Transverse colon (tissue), 4 donors: ENCODE data around the gene GINS1. TPM values are rescaled to one million over a fixed set of nuclear protein-coding genes. Genes with fewer than 3 reads are reported as not detected.

Source experiments
- DNase-seq: peaks from one replicate; pipeline ENCODE4 v3.0.0-alpha.2; 2019
- H3K27ac ChIP-seq, 4 donors: fragments of 200-600 bp; sonication (generic); 2 replicates each; pipeline ENCODE4 v1.5.1; 2016 to 2018; ENCODE audit warnings: inconsistent platforms in 4 of 4
- H3K27me3 ChIP-seq: fragments of 200-600 bp; sonication (generic); 2 replicates; pipeline ENCODE4 v1.5.1; 2017; ENCODE audit warnings: inconsistent platforms
- H3K36me3 ChIP-seq, 4 donors: fragments of 200-600 bp; sonication (generic); 2 replicates each; pipeline ENCODE4 v1.5.1; 2017 to 2019; ENCODE audit warnings: inconsistent platforms in 4 of 4
- H3K4me1 ChIP-seq, 4 donors: fragments of 200-600 bp; sonication (generic); 2 replicates each; pipeline ENCODE4 v1.5.1; 2017 to 2020; ENCODE audit warnings: inconsistent platforms in 4 of 4
- H3K4me3 ChIP-seq, 4 donors: fragments of 200-600 bp; sonication (generic); 1 replicate in 1 of 4; 2 replicates in 3 of 4; pipeline versions ENCODE4 v1.5.1 to v1.6.1; 2017 to 2019; ENCODE audit warnings: inconsistent platforms in 4 of 4
- H3K9me3 ChIP-seq, 2 donors: fragments of 200-600 bp; sonication (generic); 2 replicates each; pipeline ENCODE4 v1.5.1; 2017 to 2019; ENCODE audit warnings: inconsistent platforms in 2 of 2
- CTCF ChIP-seq, 5 experiments: fragments of 200-600 bp in 3 of 5; fragments of 450-650 bp in 2 of 5; sonication (generic) in 3 of 5; IDR thresholded peaks; 1 replicate in 2 of 5; 2 replicates in 3 of 5; pipeline ENCODE4 v1.5.1; 2016 to 2017; ENCODE audit warnings: antibody characterized with exemption in 5 of 5, inconsistent platforms in 3 of 5, mild to moderate bottlenecking in 2 of 5, moderate library complexity in 1 of 5
- EP300 ChIP-seq: sonication (generic); formaldehyde crosslinking; IDR thresholded peaks from one replicate; pipeline ENCODE4 v1.6.1; 2017; ENCODE audit warnings: antibody characterized with exemption, low read depth
- POLR2A ChIP-seq: fragments of 450-650 bp; IDR thresholded peaks from one replicate; pipeline ENCODE4 v1.6.1; 2016; ENCODE audit warnings: antibody characterized with exemption, mild to moderate bottlenecking, moderate library complexity
- POLR2AphosphoS5 ChIP-seq, 3 donors: sonication (generic); formaldehyde crosslinking; IDR thresholded peaks; one replicate each; pipeline ENCODE4 v1.6.1; 2016; ENCODE audit warnings: antibody characterized with exemption in 3 of 3
- WGBS, 2 donors: methylation state at CpG; one replicate each; pipeline ENCODE4 v1.1.5; 2018; ENCODE audit warnings: low coverage in 1 of 2; 5-methylcytosine and 5-hydroxymethylcytosine counted together
- in situ Hi-C, 4 donors: fragments of 200-750 bp; cut with MboI; loops; one replicate each; pipeline versions ENCODE4 v1.15.0 to v1.15.1; 2017; ENCODE audit warnings: low sequenced_read_pairs in 3 of 4, low pct_ligation_motif_present in 1 of 4, low pct_unique_long_range_greater_than_20kb in 1 of 4
- intact Hi-C: fragments of 100-400 bp; cut with DNase I; formaldehyde crosslinking; loops from one replicate; pipeline ENCODE4 v1.15.1; 2023; ENCODE audit warnings: low total_unique reads
- total RNA-seq, 4 donors: library from RNA; depleted of rRNA; stranded (reverse); fragments of >200 nt; gene quantifications; one replicate each; pipeline ENCODE4 v1.1.0, GENCODE V29; 2016

The GINS1 gene
- total RNA-seq, 4 donors from 2014 or later, result 1.3 to 1.4 TPM; not detected in 2

- no peaks in the 10 kb centered on the region for H3K27me3 ChIP-seq
- no peak for DNase-seq
- TF ChIP-seq EP300 (no peak), POLR2AphosphoS5 (IDR thresholded peaks at IDR 0.05) (no peak), POLR2A (no peak), CTCF (IDR thresholded peaks at IDR 0.05) (no peak)
- intact Hi-C loops (no loop called here), in situ Hi-C loops (no loop called here)
- H3K4me3 ChIP-seq, result no peak overlapping the region
- H3K4me1 ChIP-seq, result no peaks in the 10 kb centered on the region
- no peaks in the 10 kb centered on the region for H3K9me3 ChIP-seq
- H3K27ac ChIP-seq, result no peak overlapping the region
- no peaks in the 10 kb centered on the region for H3K36me3 ChIP-seq
- WGBS, 2 donors, result 85 to 100% methylated on average over 6 to 27 of the region's 28 CpGs
These were observed 69.8 kb downstream of the GINS1 start for GRCh38 chr20:25477014-25477882.

- H3K36me3 ChIP-seq, result no peaks in the 10 kb centered on the region
These were observed 71.6 kb downstream of the GINS1 start for GRCh38 chr20:25478889-25479568.

GRCh38 chr20:25479638-25480037 lies 72.2 kb downstream of the GINS1 start:
- WGBS, 2 donors, result 92% methylated on average over 5 of the region's 5 CpGs; no CpG with 5 or more reads in 1 of the 2 donors
- in situ Hi-C loops, result no loop called here
- Histone ChIP-seq H3K4me3 (no peak overlapping the region), H3K4me1 (no peaks in the 10 kb centered on the region), H3K9me3 (no peaks in the 10 kb centered on the region), H3K27ac (no peak overlapping the region), H3K36me3 (no peaks in the 10 kb centered on the region), H3K27me3 (no peaks in the 10 kb centered on the region)
- no peak for TF ChIP-seq CTCF (IDR thresholded peaks at IDR 0.05)
- no peak for TF ChIP-seq POLR2A
- TF ChIP-seq EP300, result no peak
- TF ChIP-seq POLR2AphosphoS5 (IDR thresholded peaks at IDR 0.05), result no peak
- intact Hi-C loops, result no loop called here
- DNase-seq, result no peak

More at GRCh38 chr20:25478889-25479568, 71.6 kb downstream of the GINS1 start:
- in situ Hi-C loops (no loop called here), intact Hi-C loops (no loop called here)
- no peaks in the 10 kb centered on the region for H3K9me3 ChIP-seq
- H3K27ac ChIP-seq, result no peak overlapping the region
- DNase-seq, result no peak
- H3K27me3 ChIP-seq, result no peaks in the 10 kb centered on the region
- WGBS, 2 donors, result 88 to 100% methylated on average over 2 to 22 of the region's 24 CpGs
- no peak overlapping the region for H3K4me3 ChIP-seq
- H3K4me1 ChIP-seq, result no peaks in the 10 kb centered on the region
- TF ChIP-seq CTCF (IDR thresholded peaks at IDR 0.05), result no peak
- no peak for TF ChIP-seq EP300
- TF ChIP-seq POLR2A, result no peak
- no peak for TF ChIP-seq POLR2AphosphoS5 (IDR thresholded peaks at IDR 0.05)

- intact Hi-C loops (no loop called here), in situ Hi-C loops (no loop called here)
- no peak for TF ChIP-seq CTCF (IDR thresholded peaks at IDR 0.05)
- no peak for TF ChIP-seq POLR2AphosphoS5 (IDR thresholded peaks at IDR 0.05)
- TF ChIP-seq EP300, result no peak
- no peak for TF ChIP-seq POLR2A
- Histone ChIP-seq H3K9me3 (no peaks in the 10 kb centered on the region), H3K4me1 (no peaks in the 10 kb centered on the region), H3K4me3 (no peak overlapping the region), H3K36me3 (no peaks in the 10 kb centered on the region), H3K27ac (no peak overlapping the region), H3K27me3 (no peaks in the 10 kb centered on the region)
- no peak for DNase-seq
- WGBS, 2 donors, result 89 to 100% methylated on average over 5 to 7 of the region's 7 CpGs
These were observed 72.7 kb downstream of the GINS1 start for GRCh38 chr20:25480156-25480555.
